ENCODE measurements around the gene EHD2. TPM values are rescaled to one million over a fixed set of nuclear protein-coding genes. Genes with fewer than 3 reads are reported as not detected.
"Not testable (repeated sequence)": the region's sequence is repeated elsewhere in the genome, so short reads cannot be mapped to it uniquely, and the experiment has no call there.

Gene EHD2
- total RNA-seq, 1 experiment from 2014 or later: 0.11 TPM

DNA sequence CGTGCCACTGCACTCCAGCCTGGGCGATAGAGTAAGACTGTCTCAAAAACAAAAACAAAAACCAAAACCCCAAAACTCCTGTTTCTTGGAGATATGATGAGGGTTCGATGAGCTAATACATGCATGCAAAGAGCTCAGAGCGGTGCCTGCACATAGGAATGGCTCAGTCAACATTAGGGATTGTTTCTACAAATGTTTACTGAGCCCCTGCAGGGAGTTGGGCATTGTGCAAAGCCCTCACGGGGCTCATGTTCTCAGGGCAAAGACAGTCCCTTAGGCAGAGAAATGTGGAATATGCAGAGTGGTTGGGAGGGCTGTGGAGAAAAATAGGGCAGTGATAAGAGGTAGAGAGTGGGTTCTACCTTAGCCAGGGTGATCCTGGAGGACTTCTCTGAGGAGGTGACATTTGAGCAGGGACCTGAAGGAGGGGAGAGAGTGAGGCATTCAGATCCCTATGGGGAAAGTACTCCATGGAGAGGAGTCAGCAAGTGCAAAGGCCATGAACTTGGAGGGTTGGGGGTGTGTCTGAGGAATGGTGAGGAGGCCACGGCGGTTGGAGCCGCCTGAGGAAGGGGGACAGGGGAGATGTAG is 1.5 kb upstream of the EHD2 start:
- H4K20me1 ChIP-seq (ENCODE audit: low read length): no peaks in the 10 kb centered on the region
- H3K9me2 ChIP-seq (replicated peaks; ENCODE audit: low read length): no peaks in the 10 kb centered on the region
- ChIA-PET CTCF (interaction anchor here (2.6 kb wide), 1 partner anchor 31 kb away, joined by 8 read pairs; no protein-coding TSS in a partner anchor), POLR2A (ENCODE audit: unreplicated experiment) (no interaction called here)
- no peaks in the 10 kb centered on the region for H3F3A ChIP-seq (ENCODE audit: low read length, unreplicated experiment)
- H3K9me3 ChIP-seq (ENCODE audit: low read length): no peaks in the 10 kb centered on the region
- no peak overlapping the region for H3K4me2 ChIP-seq (ENCODE audit: low read length)
- no peaks in the 10 kb centered on the region for H3K4me1 ChIP-seq (ENCODE audit: insufficient read depth, low read length)
- intact Hi-C loops (cut with micrococcal nuclease): no loop called here
- TF ChIP-seq EZH2 (IDR thresholded peaks at IDR 0.05; ENCODE audit: low read length, unreplicated experiment): no peak
- TF ChIP-seq EZH2phosphoT487 (IDR thresholded peaks at IDR 0.05; ENCODE audit: borderline replicate concordance, low read length): no peak
- TF ChIP-seq, protein P1, sequence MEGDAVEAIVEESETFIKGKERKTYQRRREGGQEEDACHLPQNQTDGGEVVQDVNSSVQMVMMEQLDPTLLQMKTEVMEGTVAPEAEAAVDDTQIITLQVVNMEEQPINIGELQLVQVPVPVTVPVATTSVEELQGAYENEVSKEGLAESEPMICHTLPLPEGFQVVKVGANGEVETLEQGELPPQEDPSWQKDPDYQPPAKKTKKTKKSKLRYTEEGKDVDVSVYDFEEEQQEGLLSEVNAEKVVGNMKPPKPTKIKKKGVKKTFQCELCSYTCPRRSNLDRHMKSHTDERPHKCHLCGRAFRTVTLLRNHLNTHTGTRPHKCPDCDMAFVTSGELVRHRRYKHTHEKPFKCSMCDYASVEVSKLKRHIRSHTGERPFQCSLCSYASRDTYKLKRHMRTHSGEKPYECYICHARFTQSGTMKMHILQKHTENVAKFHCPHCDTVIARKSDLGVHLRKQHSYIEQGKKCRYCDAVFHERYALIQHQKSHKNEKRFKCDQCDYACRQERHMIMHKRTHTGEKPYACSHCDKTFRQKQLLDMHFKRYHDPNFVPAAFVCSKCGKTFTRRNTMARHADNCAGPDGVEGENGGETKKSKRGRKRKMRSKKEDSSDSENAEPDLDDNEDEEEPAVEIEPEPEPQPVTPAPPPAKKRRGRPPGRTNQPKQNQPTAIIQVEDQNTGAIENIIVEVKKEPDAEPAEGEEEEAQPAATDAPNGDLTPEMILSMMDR (conservative IDR thresholded peaks at IDR 0.05; ENCODE audit: low read depth, low read length): no peak
- BruUV-seq (replicated peaks): no TSS peak
- H2AFZ ChIP-seq (ENCODE audit: low read length): no peak overlapping the region
- ATAC-seq (no peak), DNase-seq (no peak)
- no peak overlapping the region for H3K4me3 ChIP-seq (ENCODE audit: low read length)
- H3K9ac ChIP-seq (ENCODE audit: low read length): no peak overlapping the region
- H3K27me3 ChIP-seq (ENCODE audit: low read length): no peaks in the 10 kb centered on the region
- H3K79me2 ChIP-seq (ENCODE audit: low read length): no peaks in the 10 kb centered on the region
- no peaks in the 10 kb centered on the region for H3K36me3 ChIP-seq (ENCODE audit: low read depth, low read length)
- no peak overlapping the region for H3K27ac ChIP-seq (ENCODE audit: low read length)

DNA sequence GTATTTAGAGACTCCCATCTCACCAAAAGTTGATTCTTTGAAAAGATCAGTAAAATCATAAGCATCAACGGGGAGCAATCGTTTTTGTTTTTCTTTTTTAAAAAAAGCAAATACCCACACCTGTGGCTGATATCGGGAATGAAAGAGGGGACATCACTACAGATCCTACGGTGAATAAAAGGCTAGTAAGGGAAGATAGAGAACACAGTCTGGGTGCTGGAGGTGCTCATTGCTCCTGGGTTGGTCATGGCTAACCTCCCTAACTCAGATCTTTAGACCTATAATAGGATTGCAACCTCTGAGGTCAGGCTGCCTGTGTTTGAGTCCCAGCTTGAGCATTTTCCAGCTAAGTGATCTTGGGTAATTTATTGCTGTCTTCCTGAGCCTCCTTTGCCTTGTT is 1.1 kb downstream of the EHD2 start:
- Histone ChIP-seq H3K79me2 (ENCODE audit: low read length) (no peaks in the 10 kb centered on the region), H3K9ac (ENCODE audit: low read length) (no peak overlapping the region), H3K9me3 (ENCODE audit: low read length) (no peaks in the 10 kb centered on the region), H3K27me3 (ENCODE audit: low read length) (no peaks in the 10 kb centered on the region), H3K27ac (ENCODE audit: low read length) (no peak overlapping the region), H4K20me1 (ENCODE audit: low read length) (no peaks in the 10 kb centered on the region), H3K4me2 (ENCODE audit: low read length) (no peak overlapping the region), H2AFZ (ENCODE audit: low read length) (no peak overlapping the region), H3K4me1 (ENCODE audit: insufficient read depth, low read length) (no peaks in the 10 kb centered on the region), H3F3A (ENCODE audit: low read length, unreplicated experiment) (no peaks in the 10 kb centered on the region), H3K4me3 (ENCODE audit: low read length) (no peak overlapping the region), H3K36me3 (ENCODE audit: low read depth, low read length) (no peaks in the 10 kb centered on the region), H3K9me2 (replicated peaks; ENCODE audit: low read length) (no peaks in the 10 kb centered on the region)
- POLR2A ChIA-PET (ENCODE audit: unreplicated experiment): no interaction called here
- TF ChIP-seq, protein P1 (conservative IDR thresholded peaks at IDR 0.05; ENCODE audit: low read depth, low read length): no peak
- TF ChIP-seq EZH2phosphoT487 (IDR thresholded peaks at IDR 0.05; ENCODE audit: borderline replicate concordance, low read length): no peak
- TF ChIP-seq EZH2 (IDR thresholded peaks at IDR 0.05; ENCODE audit: low read length, unreplicated experiment): no peak
- intact Hi-C loops (cut with micrococcal nuclease): no loop called here
- ATAC-seq (no peak), DNase-seq (no peak)
- CTCF ChIA-PET: interaction anchor here (2.6 kb wide), 1 partner anchor 29 kb away, joined by 8 read pairs; no protein-coding TSS in a partner anchor
- BruUV-seq (replicated peaks): no TSS peak

DNA sequence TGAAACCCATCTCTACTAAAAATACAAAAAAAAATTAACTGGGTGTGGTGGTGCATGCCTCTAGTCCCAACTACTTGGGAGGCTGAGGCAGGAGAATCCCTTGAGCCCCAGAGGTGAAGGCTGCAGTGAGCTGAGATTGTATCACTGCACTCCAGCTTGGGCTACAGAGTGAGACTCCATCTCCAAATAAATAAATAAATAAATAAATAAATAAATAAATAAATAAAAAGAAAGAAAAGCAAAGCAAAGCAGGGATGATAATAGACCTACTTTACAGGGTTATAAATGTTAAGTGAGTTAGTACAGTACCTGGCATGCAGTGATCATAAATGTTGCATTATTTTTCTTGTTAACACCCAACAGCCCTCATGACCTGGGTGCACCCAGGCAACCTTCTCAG is 1.6 kb downstream of the EHD2 start:
- H3K9ac ChIP-seq (ENCODE audit: low read length); H2AFZ ChIP-seq (ENCODE audit: low read length); H3K4me1 ChIP-seq (ENCODE audit: insufficient read depth, low read length); H3F3A ChIP-seq (ENCODE audit: low read length, unreplicated experiment); H3K9me2 ChIP-seq (replicated peaks; ENCODE audit: low read length); ATAC-seq; H3K9me3 ChIP-seq (ENCODE audit: low read length); H3K27ac ChIP-seq (ENCODE audit: low read length); DNase-seq; BruUV-seq (replicated peaks); CTCF ChIA-PET; H3K79me2 ChIP-seq (ENCODE audit: low read length); H3K4me3 ChIP-seq (ENCODE audit: low read length); H4K20me1 ChIP-seq (ENCODE audit: low read length); POLR2A ChIA-PET (ENCODE audit: unreplicated experiment); H3K4me2 ChIP-seq (ENCODE audit: low read length); intact Hi-C loops (cut with micrococcal nuclease); H3K27me3 ChIP-seq (ENCODE audit: low read length); H3K36me3 ChIP-seq (ENCODE audit: low read depth, low read length): not testable (repeated sequence)
